Measurements from ENCODE around the gene RPTOR. TPM values are rescaled to one million over a fixed set of nuclear protein-coding genes. Genes with fewer than 3 reads are reported as not detected.

The RPTOR gene
- total RNA-seq, 1 experiment from 2014 or later: 58.0 TPM

DNA sequence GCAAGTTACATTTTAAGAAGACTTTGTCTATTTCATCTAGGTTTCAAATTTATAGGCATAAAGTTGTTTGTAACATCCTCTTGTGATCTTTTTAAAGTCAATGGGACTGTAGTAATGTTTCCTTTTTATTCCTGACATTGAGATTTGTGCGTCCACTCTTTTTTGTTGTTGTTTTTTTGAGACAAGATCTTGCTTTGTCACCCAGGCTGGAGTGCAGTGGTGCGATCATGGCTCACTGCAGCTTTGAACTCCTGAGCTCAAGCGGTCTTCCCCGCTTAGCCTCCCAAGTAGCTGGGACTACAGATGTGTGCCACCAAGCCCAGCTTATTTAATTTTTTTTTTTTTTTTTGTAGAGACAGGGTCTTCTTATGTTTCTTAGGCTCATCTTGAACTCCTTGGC, 29.9 kb downstream of the RPTOR start:
- no TSS peak for BruUV-seq (replicated peaks)
- intact Hi-C loops (cut with micrococcal nuclease; ENCODE audit: unreplicated experiment) (loop anchor here (2.0 to 10.0 kb wide), 2 partner anchors 100 to 148 kb away; partner anchors contain the start of gene NPTX1), in situ Hi-C loops (cut with HindIII; ENCODE audit: low pct_unique_long_range_greater_than_20kb, low sequenced_read_pairs) (no loop called here)
- ATAC-seq: no peak
- no peaks in the 10 kb centered on the region for H3K36me3 ChIP-seq (ENCODE audit: control insufficient read depth, insufficient read depth, low read length)
- H3K4me3 ChIP-seq (ENCODE audit: low read depth in 2 of 2, low read length in 2 of 2): no peak overlapping the region
- TF ChIP-seq, protein P1, sequence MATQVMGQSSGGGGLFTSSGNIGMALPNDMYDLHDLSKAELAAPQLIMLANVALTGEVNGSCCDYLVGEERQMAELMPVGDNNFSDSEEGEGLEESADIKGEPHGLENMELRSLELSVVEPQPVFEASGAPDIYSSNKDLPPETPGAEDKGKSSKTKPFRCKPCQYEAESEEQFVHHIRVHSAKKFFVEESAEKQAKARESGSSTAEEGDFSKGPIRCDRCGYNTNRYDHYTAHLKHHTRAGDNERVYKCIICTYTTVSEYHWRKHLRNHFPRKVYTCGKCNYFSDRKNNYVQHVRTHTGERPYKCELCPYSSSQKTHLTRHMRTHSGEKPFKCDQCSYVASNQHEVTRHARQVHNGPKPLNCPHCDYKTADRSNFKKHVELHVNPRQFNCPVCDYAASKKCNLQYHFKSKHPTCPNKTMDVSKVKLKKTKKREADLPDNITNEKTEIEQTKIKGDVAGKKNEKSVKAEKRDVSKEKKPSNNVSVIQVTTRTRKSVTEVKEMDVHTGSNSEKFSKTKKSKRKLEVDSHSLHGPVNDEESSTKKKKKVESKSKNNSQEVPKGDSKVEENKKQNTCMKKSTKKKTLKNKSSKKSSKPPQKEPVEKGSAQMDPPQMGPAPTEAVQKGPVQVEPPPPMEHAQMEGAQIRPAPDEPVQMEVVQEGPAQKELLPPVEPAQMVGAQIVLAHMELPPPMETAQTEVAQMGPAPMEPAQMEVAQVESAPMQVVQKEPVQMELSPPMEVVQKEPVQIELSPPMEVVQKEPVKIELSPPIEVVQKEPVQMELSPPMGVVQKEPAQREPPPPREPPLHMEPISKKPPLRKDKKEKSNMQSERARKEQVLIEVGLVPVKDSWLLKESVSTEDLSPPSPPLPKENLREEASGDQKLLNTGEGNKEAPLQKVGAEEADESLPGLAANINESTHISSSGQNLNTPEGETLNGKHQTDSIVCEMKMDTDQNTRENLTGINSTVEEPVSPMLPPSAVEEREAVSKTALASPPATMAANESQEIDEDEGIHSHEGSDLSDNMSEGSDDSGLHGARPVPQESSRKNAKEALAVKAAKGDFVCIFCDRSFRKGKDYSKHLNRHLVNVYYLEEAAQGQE (IDR thresholded peaks at IDR 0.05; ENCODE audit: insufficient read depth in 1 of 2, low read depth in 2 of 2, low read length in 1 of 2): no peak
- ChIA-PET POLR2A (no interaction called here), CTCF (interaction anchor here (0.8 to 1.4 kb wide), 3 partner anchors 9 to 143 kb away, joined by 3 to 6 read pairs (median 3); no protein-coding TSS in a partner anchor)
- no peaks in the 10 kb centered on the region for H3K4me1 ChIP-seq (ENCODE audit: control insufficient read depth, insufficient read depth, low read length)
- DNase-seq (ENCODE audit: low read depth, low spot score): no peak
- H3K27ac ChIP-seq (ENCODE audit: low read length): no peak overlapping the region
- no peaks in the 10 kb centered on the region for H3K27me3 ChIP-seq (ENCODE audit: control insufficient read depth, insufficient read depth, low read length)
- no peaks in the 10 kb centered on the region for H3K9me3 ChIP-seq (ENCODE audit: control insufficient read depth, insufficient read depth, low read depth, low read length)

DNA sequence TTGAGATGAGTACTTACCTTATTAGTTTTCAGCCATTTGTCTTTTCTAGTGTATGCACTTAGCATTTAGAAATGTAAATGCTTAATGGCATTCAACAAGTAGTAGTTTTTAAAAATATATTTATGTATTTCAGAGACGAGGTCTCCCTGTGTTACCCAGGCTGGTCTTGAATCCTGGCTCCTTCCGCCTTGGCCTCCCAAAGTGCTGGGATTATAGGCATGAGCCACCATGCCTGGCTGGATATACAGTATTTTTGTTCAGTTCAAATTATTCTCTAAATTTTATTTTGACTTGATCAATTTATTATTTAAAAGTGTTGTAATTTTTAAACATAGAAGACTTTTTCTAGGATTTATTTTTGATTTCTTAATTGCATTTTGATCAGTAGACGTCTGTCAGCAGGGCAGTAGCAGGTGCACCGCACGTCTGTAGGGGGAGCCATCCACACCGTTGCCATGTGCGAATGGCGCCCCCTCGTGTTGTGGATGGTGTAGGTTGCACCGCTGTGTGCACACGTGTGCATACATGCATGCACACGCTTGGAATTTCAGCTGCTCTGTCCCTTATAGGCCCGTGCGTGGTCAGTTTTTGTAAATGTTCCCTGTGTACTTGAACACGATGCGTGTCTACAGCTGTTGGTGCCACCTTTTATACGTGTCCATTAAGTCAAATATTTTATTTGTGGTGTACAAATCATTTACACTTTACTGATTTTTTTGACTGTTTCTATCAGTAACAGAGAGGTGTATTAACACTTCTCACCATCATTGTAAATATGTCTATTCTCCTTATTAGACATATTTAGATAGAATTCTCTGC, 30.6 kb downstream of the RPTOR start:
- peak; percentile 80 for DNase-seq (ENCODE audit: low read depth, low spot score)
- Histone ChIP-seq H3K9me3 (ENCODE audit: control insufficient read depth, insufficient read depth, low read depth, low read length) (no peaks in the 10 kb centered on the region), H3K27me3 (ENCODE audit: control insufficient read depth, insufficient read depth, low read length) (no peaks in the 10 kb centered on the region), H3K4me3 (ENCODE audit: low read depth in 2 of 2, low read length in 2 of 2) (no peak overlapping the region), H3K27ac (ENCODE audit: low read length) (no peak overlapping the region), H3K36me3 (ENCODE audit: control insufficient read depth, insufficient read depth, low read length) (no peaks in the 10 kb centered on the region), H3K4me1 (ENCODE audit: control insufficient read depth, insufficient read depth, low read length) (no peaks in the 10 kb centered on the region)
- intact Hi-C loops (cut with micrococcal nuclease; ENCODE audit: unreplicated experiment): loop anchor here (2.0 to 10.0 kb wide), 2 partner anchors 100 to 148 kb away; partner anchors contain the start of gene NPTX1
- CTCF ChIA-PET: interaction anchor here (0.8 to 1.0 kb wide), 3 partner anchors 15 to 150 kb away, joined by 4 to 5 read pairs (median 4); no protein-coding TSS in a partner anchor
- peak; percentile 100 for ATAC-seq
- no TSS peak for BruUV-seq (replicated peaks)
- TF ChIP-seq TCF7L2 (IDR thresholded peaks at IDR 0.05; ENCODE audit: low read depth, low read length): no peak
- TF ChIP-seq, protein P2, sequence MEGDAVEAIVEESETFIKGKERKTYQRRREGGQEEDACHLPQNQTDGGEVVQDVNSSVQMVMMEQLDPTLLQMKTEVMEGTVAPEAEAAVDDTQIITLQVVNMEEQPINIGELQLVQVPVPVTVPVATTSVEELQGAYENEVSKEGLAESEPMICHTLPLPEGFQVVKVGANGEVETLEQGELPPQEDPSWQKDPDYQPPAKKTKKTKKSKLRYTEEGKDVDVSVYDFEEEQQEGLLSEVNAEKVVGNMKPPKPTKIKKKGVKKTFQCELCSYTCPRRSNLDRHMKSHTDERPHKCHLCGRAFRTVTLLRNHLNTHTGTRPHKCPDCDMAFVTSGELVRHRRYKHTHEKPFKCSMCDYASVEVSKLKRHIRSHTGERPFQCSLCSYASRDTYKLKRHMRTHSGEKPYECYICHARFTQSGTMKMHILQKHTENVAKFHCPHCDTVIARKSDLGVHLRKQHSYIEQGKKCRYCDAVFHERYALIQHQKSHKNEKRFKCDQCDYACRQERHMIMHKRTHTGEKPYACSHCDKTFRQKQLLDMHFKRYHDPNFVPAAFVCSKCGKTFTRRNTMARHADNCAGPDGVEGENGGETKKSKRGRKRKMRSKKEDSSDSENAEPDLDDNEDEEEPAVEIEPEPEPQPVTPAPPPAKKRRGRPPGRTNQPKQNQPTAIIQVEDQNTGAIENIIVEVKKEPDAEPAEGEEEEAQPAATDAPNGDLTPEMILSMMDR (IDR thresholded peaks at IDR 0.05): peak; percentile 100
- TF ChIP-seq SIN3A (IDR thresholded peaks at IDR 0.05; ENCODE audit: borderline replicate concordance, insufficient read depth, low read depth, low read length): peak; percentile 63; the same call in 1 of the 2 replicates
- TF ChIP-seq, protein P1 (IDR thresholded peaks at IDR 0.05; ENCODE audit: insufficient read depth in 1 of 2, low read depth in 2 of 2, low read length in 1 of 2): peak in 1 of 2 experiments; percentile 83; a peak in 2 of 4 replicates
- in situ Hi-C loops (cut with HindIII; ENCODE audit: low pct_unique_long_range_greater_than_20kb, low sequenced_read_pairs): no loop called here
- POLR2A ChIA-PET: interaction anchor here (0.6 kb wide), 1 partner anchor 31 kb away, joined by 3 read pairs; the partner anchor contains the start of gene RPTOR
